Cardiac muscle cell (in vitro differentiated cells and primary cell): ENCODE data around the gene USP28. TPM values are rescaled to one million over a fixed set of nuclear protein-coding genes. Genes with fewer than 3 reads are reported as not detected.

Experiments
- DNase-seq, 2 donors: peaks; one replicate each; pipeline versions ENCODE4 v3.0.0 to v3.0.0-alpha.2; 2010 to 2017; ENCODE audit warnings: low read depth in 1 of 2, low spot score in 1 of 2
- H3K27ac ChIP-seq: fragments of 200-600 bp; sonication (generic); 2 replicates; pipeline ENCODE4 v1.5.1; 2016
- H3K27me3 ChIP-seq: fragments of 200-600 bp; sonication (generic); 2 replicates; pipeline ENCODE4 v1.6.0; 2016; ENCODE audit warnings: control low read depth
- H3K36me3 ChIP-seq: fragments of 200-600 bp; sonication (generic); 2 replicates; pipeline ENCODE4 v1.5.1; 2016; ENCODE audit warnings: control low read depth
- H3K4me1 ChIP-seq: fragments of 200-600 bp; sonication (generic); 2 replicates; pipeline ENCODE4 v1.8.1; 2017; ENCODE audit warnings: low read depth, mild to moderate bottlenecking, mixed run types
- H3K4me3 ChIP-seq: fragments of 200-600 bp; sonication (generic); 2 replicates; pipeline ENCODE4 v1.5.1; 2016; ENCODE audit warnings: mild to moderate bottlenecking
- H3K9me3 ChIP-seq: fragments of 200-600 bp; sonication (generic); 2 replicates; pipeline ENCODE4 v1.5.1; 2017; ENCODE audit warnings: low read depth, mild to moderate bottlenecking, control low read depth
- CTCF ChIP-seq: IDR thresholded peaks from 2 replicates; pipeline ENCODE4 v1.5.1; 2012; ENCODE audit warnings: low read depth, mild to moderate bottlenecking, low read length
- polyA plus RNA-seq: library from polyadenylated mRNA; unstranded; fragments of >200 nt; fragmentation: Nextera tagmentation; extraction: Ambion mirVana; gene quantifications from 2 replicates; pipeline ENCODE4 v1.2.1, GENCODE V29; 2016
- total RNA-seq: library from RNA; depleted of rRNA; stranded (reverse); fragments of >200 nt; gene quantifications from 2 replicates; pipeline ENCODE4 v1.2.3, GENCODE V29; 2016

USP28 gene
- total and polyA plus RNA-seq, 2 experiments from 2014 or later, result 99.2 to 148 TPM

DNA sequence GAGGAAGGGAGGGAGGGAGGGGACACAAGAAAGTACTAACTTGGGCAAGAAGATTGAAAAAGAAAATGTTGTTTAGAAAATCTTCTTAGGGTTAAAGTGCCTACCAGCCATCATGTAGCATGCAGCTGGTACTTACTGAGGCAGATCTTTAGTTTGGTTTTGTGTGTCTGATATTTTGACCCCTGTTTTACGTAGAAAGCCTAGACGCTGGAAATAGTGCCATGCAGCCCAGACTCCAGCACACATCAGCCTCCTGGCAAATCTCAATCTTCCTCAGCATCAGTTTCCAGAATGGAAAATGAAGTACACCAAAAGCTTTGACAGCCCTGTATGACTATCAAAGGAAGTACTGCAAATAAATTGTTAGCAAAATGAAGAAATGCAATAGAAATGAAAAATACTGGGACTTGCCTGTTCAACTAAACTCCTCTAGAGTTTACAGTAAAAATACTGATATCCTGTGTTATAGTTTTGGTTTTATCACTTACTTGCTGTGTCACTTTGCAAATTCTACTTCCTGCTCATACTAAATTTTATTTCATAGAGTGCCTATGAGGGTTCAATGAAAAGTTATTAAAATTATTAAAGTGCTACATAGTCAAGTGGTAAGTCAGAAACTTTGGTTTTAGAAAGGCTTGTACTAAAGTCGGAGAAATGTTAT is 7.4 kb downstream of the USP28 start:
- Histone ChIP-seq H3K27me3 (no peaks in the 10 kb centered on the region), H3K4me3 (no peak overlapping the region), H3K4me1 (peaks cover 18% of the 10 kb centered on the region), H3K36me3 (peaks cover 6% of the 10 kb centered on the region), H3K9me3 (no peaks in the 10 kb centered on the region), H3K27ac (peak overlapping the region; percentile 55)
- DNase-seq, result no peak
- no peak for TF ChIP-seq CTCF

- no peaks in the 10 kb centered on the region for H3K27me3 ChIP-seq
- DNase-seq, result no peak
- no peak for TF ChIP-seq CTCF
- H3K27ac ChIP-seq, result no peak overlapping the region
- H3K4me3 ChIP-seq, result no peak overlapping the region
- peaks cover 6% of the 10 kb centered on the region for H3K36me3 ChIP-seq
- peaks cover 1% of the 10 kb centered on the region for H3K4me1 ChIP-seq
- no peaks in the 10 kb centered on the region for H3K9me3 ChIP-seq
Observed at GRCh38 chr11:113865873-113866272, 9.5 kb downstream of the USP28 start.

- Histone ChIP-seq H3K36me3 (peaks cover 6% of the 10 kb centered on the region), H3K27ac (no peak overlapping the region), H3K27me3 (no peaks in the 10 kb centered on the region), H3K4me3 (no peak overlapping the region), H3K4me1 (peaks cover 6% of the 10 kb centered on the region), H3K9me3 (no peaks in the 10 kb centered on the region)
- TF ChIP-seq CTCF, result no peak
- DNase-seq, result no peak
Observed at GRCh38 chr11:113864410-113864809, 11.0 kb downstream of the USP28 start.

GRCh38 chr11:113862435-113862834 is 12.9 kb downstream of the USP28 start:
- no peak for DNase-seq
- H3K27ac ChIP-seq, result no peak overlapping the region

GRCh38 chr11:113859665-113860064 is 15.7 kb downstream of the USP28 start:
- Histone ChIP-seq H3K36me3 (no peaks in the 10 kb centered on the region), H3K4me1 (peaks cover 13% of the 10 kb centered on the region), H3K27me3 (no peaks in the 10 kb centered on the region), H3K27ac (peak overlapping the region; percentile 63), H3K4me3 (no peak overlapping the region), H3K9me3 (no peaks in the 10 kb centered on the region)
- no peak for TF ChIP-seq CTCF
- no peak for DNase-seq

More at GRCh38 chr11:113862435-113862834, 12.9 kb downstream of the USP28 start:
- TF ChIP-seq CTCF, result no peak
- Histone ChIP-seq H3K9me3 (no peaks in the 10 kb centered on the region), H3K36me3 (peaks cover 5% of the 10 kb centered on the region), H3K4me1 (peaks cover 7% of the 10 kb centered on the region), H3K27me3 (no peaks in the 10 kb centered on the region), H3K4me3 (no peak overlapping the region)
